HEK293 (cell line): ENCODE data around the gene RBM22.

Experiments
- GLIS1 ChIP-seq: fragments of 450-650 bp; formaldehyde crosslinking; IDR thresholded peaks from 2 replicates; pipeline ENCODE4 v1.5.1; 2016; ENCODE audit warnings: missing biosample characterization, missing genetic modification characterization
- SETDB1 ChIP-seq: IDR thresholded peaks from one replicate; pipeline ENCODE4 v1.6.1; 2017; ENCODE audit warnings: mild to moderate bottlenecking, low read length, moderate library complexity, mixed read lengths; ENCODE audit not compliant: insufficient read length
- ZEB2 ChIP-seq: fragments of 450-650 bp; formaldehyde crosslinking; IDR thresholded peaks from 2 replicates; pipeline ENCODE4 v1.5.1; 2016; ENCODE audit warnings: missing biosample characterization, missing genetic modification characterization
- ZNF121 ChIP-seq: fragments of 450-650 bp; formaldehyde crosslinking; IDR thresholded peaks from 2 replicates; pipeline ENCODE4 v1.5.1; 2016; ENCODE audit warnings: missing biosample characterization, missing genetic modification characterization
- ZNF133 ChIP-seq: fragments of 450-650 bp; formaldehyde crosslinking; IDR thresholded peaks from 2 replicates; pipeline ENCODE4 v1.5.1; 2016; ENCODE audit warnings: missing biosample characterization, missing genetic modification characterization
- ZNF174 ChIP-seq: fragments of 450-650 bp; formaldehyde crosslinking; IDR thresholded peaks from 2 replicates; pipeline ENCODE4 v1.5.0; 2017; ENCODE audit warnings: missing biosample characterization, mild to moderate bottlenecking, missing genetic modification characterization
- ZNF2 ChIP-seq: fragments of 450-650 bp; formaldehyde crosslinking; IDR thresholded peaks from 2 replicates; pipeline ENCODE4 v1.5.1; 2016; ENCODE audit warnings: missing biosample characterization, missing genetic modification characterization
- ZNF221 ChIP-seq: fragments of 450-650 bp; formaldehyde crosslinking; IDR thresholded peaks from 2 replicates; pipeline ENCODE4 v1.5.1; 2017; ENCODE audit warnings: missing biosample characterization, missing genetic modification characterization, borderline replicate concordance
- ZNF223 ChIP-seq: fragments of 450-650 bp; formaldehyde crosslinking; IDR thresholded peaks from 2 replicates; pipeline ENCODE4 v1.5.1; 2016; ENCODE audit warnings: missing biosample characterization, missing genetic modification characterization
- ZNF24 ChIP-seq: fragments of 450-650 bp; formaldehyde crosslinking; IDR thresholded peaks from 2 replicates; pipeline ENCODE4 v1.5.1; 2016; ENCODE audit warnings: missing biosample characterization, missing genetic modification characterization
- ZNF341 ChIP-seq: fragments of 450-650 bp; formaldehyde crosslinking; IDR thresholded peaks from 2 replicates; pipeline ENCODE4; 2016; ENCODE audit warnings: low read depth, missing biosample characterization, missing genetic modification characterization
- ZNF404 ChIP-seq: fragments of 450-650 bp; formaldehyde crosslinking; IDR thresholded peaks from 2 replicates; pipeline ENCODE4 v1.5.1; 2017; ENCODE audit warnings: missing biosample characterization, missing genetic modification characterization
- ZNF416 ChIP-seq: fragments of 450-650 bp; formaldehyde crosslinking; IDR thresholded peaks from 2 replicates; pipeline ENCODE4 v1.5.1; 2016; ENCODE audit warnings: missing biosample characterization, missing genetic modification characterization
- ZNF426 ChIP-seq: fragments of 450-650 bp; formaldehyde crosslinking; IDR thresholded peaks from 2 replicates; pipeline ENCODE4 v1.5.1; 2017; ENCODE audit warnings: missing biosample characterization, missing genetic modification characterization, mild to moderate bottlenecking, inconsistent platforms, moderate library complexity
- ZNF654 ChIP-seq: fragments of 450-650 bp; formaldehyde crosslinking; IDR thresholded peaks from 2 replicates; pipeline ENCODE4 v1.5.1; 2016; ENCODE audit warnings: low read depth, missing biosample characterization, missing genetic modification characterization
- ZNF701 ChIP-seq: fragments of 450-650 bp; formaldehyde crosslinking; IDR thresholded peaks from 2 replicates; pipeline ENCODE4 v1.5.1; 2016; ENCODE audit warnings: missing biosample characterization, missing genetic modification characterization
- ZNF76 ChIP-seq: fragments of 450-650 bp; formaldehyde crosslinking; IDR thresholded peaks from 2 replicates; pipeline ENCODE4; 2016; ENCODE audit warnings: low read depth, missing biosample characterization, missing genetic modification characterization, borderline replicate concordance
- TF ChIP-seq, protein P1 (sequence below): fragments of 450-650 bp; formaldehyde crosslinking; optimal IDR thresholded peaks from 2 replicates; pipeline ENCODE3; 2016; ENCODE audit warnings: missing biosample characterization, mild to moderate bottlenecking, missing genetic modification characterization
- TF ChIP-seq, protein P2 (sequence below): fragments of 450-650 bp; formaldehyde crosslinking; IDR thresholded peaks from 2 replicates; pipeline ENCODE4 v1.5.1; 2017; ENCODE audit warnings: missing biosample characterization, missing genetic modification characterization
- TF ChIP-seq, protein P3 (sequence below): fragments of 450-650 bp; formaldehyde crosslinking; IDR thresholded peaks from 2 replicates; pipeline ENCODE4 v1.5.1; 2016; ENCODE audit warnings: missing biosample characterization, missing genetic modification characterization
- TF ChIP-seq, protein P4 (sequence below): fragments of 450-650 bp; formaldehyde crosslinking; IDR thresholded peaks from 2 replicates; pipeline ENCODE4 v1.5.1; 2017; ENCODE audit warnings: missing biosample characterization, missing genetic modification characterization
- TF ChIP-seq, protein P5 (sequence below): fragments of 450-650 bp; formaldehyde crosslinking; IDR thresholded peaks from 2 replicates; pipeline ENCODE4; 2016; ENCODE audit warnings: missing biosample characterization, missing genetic modification characterization
- TF ChIP-seq, protein P6 (sequence below): IDR thresholded peaks from 2 replicates; pipeline ENCODE4 v1.6.1; 2011; ENCODE audit warnings: mild to moderate bottlenecking, low read depth, low read length, borderline replicate concordance
- TF ChIP-seq, protein P7 (sequence below): fragments of 450-650 bp; formaldehyde crosslinking; IDR thresholded peaks from 2 replicates; pipeline ENCODE4 v1.5.0; 2017; ENCODE audit warnings: missing biosample characterization, missing genetic modification characterization, borderline replicate concordance
- TF ChIP-seq, protein P8 (sequence below): fragments of 450-650 bp; formaldehyde crosslinking; IDR thresholded peaks from 2 replicates; pipeline ENCODE4 v1.5.1; 2016; ENCODE audit warnings: missing biosample characterization, missing genetic modification characterization

Gene RBM22

DNA sequence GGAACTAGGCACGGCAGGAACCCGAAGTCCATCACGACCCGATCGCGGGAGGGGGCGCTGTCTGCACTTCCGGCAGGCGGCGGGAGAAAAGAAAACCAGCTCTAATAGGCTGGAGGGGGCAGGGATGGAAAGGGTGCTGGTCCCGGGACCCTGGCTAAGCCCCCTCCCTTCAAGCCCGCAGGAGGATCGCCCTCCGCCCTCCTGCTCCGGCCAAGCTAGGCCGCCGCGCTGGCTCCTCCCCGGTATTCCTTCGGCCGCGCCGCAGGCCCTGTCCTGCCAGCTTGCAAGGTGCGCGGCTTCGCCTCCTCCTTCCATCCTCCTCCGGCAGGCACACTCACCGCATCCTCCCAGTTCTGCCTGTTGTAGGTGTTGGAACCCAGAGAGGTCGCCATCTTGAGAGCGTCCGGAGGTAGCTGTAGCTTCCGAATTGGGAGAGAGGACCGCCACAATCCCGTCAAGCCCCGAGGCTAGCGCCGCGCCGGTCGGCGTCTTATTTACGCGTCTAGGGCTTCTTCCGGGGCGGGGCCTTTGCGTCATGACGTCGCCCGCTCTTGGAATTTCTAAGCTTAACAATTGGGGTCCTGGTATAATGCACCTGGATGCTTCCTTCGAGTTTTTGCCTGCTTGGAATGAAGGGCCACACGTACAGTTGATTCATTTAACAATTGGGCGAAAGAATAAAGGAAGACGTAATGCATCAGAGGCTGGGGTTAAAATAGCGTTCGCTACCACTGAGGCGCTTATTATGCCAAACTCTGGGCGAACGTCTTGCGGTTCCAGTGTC lies at the start of gene RBM22 (continued):
- peak; percentile 90 for TF ChIP-seq ZEB2 (tag by site-specific recombination)
- no peak for TF ChIP-seq ZNF426 (tag by site-specific recombination)
- TF ChIP-seq, protein P1, sequence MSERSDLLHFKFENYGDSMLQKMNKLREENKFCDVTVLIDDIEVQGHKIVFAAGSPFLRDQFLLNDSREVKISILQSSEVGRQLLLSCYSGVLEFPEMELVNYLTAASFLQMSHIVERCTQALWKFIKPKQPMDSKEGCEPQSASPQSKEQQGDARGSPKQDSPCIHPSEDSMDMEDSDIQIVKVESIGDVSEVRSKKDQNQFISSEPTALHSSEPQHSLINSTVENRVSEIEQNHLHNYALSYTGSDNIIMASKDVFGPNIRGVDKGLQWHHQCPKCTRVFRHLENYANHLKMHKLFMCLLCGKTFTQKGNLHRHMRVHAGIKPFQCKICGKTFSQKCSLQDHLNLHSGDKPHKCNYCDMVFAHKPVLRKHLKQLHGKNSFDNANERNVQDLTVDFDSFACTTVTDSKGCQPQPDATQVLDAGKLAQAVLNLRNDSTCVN (tag by site-specific recombination): peak; percentile 54
- TF ChIP-seq, protein P2, sequence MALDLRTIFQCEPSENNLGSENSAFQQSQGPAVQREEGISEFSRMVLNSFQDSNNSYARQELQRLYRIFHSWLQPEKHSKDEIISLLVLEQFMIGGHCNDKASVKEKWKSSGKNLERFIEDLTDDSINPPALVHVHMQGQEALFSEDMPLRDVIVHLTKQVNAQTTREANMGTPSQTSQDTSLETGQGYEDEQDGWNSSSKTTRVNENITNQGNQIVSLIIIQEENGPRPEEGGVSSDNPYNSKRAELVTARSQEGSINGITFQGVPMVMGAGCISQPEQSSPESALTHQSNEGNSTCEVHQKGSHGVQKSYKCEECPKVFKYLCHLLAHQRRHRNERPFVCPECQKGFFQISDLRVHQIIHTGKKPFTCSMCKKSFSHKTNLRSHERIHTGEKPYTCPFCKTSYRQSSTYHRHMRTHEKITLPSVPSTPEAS: no peak
- no peak for TF ChIP-seq ZNF701 (tag by site-specific recombination)
- TF ChIP-seq ZNF121: no peak
- TF ChIP-seq, protein P3, sequence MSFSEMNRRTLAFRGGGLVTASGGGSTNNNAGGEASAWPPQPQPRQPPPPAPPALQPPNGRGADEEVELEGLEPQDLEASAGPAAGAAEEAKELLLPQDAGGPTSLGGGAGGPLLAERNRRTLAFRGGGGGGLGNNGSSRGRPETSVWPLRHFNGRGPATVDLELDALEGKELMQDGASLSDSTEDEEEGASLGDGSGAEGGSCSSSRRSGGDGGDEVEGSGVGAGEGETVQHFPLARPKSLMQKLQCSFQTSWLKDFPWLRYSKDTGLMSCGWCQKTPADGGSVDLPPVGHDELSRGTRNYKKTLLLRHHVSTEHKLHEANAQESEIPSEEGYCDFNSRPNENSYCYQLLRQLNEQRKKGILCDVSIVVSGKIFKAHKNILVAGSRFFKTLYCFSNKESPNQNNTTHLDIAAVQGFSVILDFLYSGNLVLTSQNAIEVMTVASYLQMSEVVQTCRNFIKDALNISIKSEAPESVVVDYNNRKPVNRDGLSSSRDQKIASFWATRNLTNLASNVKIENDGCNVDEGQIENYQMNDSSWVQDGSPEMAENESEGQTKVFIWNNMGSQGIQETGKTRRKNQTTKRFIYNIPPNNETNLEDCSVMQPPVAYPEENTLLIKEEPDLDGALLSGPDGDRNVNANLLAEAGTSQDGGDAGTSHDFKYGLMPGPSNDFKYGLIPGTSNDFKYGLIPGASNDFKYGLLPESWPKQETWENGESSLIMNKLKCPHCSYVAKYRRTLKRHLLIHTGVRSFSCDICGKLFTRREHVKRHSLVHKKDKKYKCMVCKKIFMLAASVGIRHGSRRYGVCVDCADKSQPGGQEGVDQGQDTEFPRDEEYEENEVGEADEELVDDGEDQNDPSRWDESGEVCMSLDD (tag by site-specific recombination): peak; percentile 78
- TF ChIP-seq, protein P4, sequence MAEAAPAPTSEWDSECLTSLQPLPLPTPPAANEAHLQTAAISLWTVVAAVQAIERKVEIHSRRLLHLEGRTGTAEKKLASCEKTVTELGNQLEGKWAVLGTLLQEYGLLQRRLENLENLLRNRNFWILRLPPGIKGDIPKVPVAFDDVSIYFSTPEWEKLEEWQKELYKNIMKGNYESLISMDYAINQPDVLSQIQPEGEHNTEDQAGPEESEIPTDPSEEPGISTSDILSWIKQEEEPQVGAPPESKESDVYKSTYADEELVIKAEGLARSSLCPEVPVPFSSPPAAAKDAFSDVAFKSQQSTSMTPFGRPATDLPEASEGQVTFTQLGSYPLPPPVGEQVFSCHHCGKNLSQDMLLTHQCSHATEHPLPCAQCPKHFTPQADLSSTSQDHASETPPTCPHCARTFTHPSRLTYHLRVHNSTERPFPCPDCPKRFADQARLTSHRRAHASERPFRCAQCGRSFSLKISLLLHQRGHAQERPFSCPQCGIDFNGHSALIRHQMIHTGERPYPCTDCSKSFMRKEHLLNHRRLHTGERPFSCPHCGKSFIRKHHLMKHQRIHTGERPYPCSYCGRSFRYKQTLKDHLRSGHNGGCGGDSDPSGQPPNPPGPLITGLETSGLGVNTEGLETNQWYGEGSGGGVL (tag by site-specific recombination): peak; percentile 75
- no peak for TF ChIP-seq ZNF133 (tag by site-specific recombination)
- TF ChIP-seq ZNF223: 0 out of 2 replicates have a peak, but pooled peaks have one; percentile 15
- no peak for TF ChIP-seq ZNF654 (tag by site-specific recombination)
- TF ChIP-seq, protein P5, sequence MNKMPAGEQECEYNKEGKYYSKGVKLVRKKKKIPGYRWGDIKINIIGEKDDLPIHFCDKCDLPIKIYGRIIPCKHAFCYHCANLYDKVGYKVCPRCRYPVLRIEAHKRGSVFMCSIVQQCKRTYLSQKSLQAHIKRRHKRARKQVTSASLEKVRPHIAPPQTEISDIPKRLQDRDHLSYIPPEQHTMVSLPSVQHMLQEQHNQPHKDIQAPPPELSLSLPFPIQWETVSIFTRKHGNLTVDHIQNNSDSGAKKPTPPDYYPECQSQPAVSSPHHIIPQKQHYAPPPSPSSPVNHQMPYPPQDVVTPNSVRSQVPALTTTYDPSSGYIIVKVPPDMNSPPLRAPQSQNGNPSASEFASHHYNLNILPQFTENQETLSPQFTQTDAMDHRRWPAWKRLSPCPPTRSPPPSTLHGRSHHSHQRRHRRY (tag by site-specific recombination): no peak
- TF ChIP-seq ZNF174: no peak
- TF ChIP-seq, protein P6, sequence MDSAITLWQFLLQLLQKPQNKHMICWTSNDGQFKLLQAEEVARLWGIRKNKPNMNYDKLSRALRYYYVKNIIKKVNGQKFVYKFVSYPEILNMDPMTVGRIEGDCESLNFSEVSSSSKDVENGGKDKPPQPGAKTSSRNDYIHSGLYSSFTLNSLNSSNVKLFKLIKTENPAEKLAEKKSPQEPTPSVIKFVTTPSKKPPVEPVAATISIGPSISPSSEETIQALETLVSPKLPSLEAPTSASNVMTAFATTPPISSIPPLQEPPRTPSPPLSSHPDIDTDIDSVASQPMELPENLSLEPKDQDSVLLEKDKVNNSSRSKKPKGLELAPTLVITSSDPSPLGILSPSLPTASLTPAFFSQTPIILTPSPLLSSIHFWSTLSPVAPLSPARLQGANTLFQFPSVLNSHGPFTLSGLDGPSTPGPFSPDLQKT: peak; percentile 66; the same call in 1 of the 2 replicates
- TF ChIP-seq, protein P7, sequence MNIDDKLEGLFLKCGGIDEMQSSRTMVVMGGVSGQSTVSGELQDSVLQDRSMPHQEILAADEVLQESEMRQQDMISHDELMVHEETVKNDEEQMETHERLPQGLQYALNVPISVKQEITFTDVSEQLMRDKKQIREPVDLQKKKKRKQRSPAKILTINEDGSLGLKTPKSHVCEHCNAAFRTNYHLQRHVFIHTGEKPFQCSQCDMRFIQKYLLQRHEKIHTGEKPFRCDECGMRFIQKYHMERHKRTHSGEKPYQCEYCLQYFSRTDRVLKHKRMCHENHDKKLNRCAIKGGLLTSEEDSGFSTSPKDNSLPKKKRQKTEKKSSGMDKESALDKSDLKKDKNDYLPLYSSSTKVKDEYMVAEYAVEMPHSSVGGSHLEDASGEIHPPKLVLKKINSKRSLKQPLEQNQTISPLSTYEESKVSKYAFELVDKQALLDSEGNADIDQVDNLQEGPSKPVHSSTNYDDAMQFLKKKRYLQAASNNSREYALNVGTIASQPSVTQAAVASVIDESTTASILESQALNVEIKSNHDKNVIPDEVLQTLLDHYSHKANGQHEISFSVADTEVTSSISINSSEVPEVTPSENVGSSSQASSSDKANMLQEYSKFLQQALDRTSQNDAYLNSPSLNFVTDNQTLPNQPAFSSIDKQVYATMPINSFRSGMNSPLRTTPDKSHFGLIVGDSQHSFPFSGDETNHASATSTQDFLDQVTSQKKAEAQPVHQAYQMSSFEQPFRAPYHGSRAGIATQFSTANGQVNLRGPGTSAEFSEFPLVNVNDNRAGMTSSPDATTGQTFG: no peak
- TF ChIP-seq GLIS1: no peak
- no peak for TF ChIP-seq ZNF404 (tag by site-specific recombination)
- no peak for TF ChIP-seq SETDB1
- TF ChIP-seq ZNF341 (tag by site-specific recombination): peak; percentile 58; the same call in 1 of the 2 replicates
- no peak for TF ChIP-seq ZNF416 (tag by site-specific recombination)
- TF ChIP-seq ZNF76: peak; percentile 92
- TF ChIP-seq ZNF2 (tag by site-specific recombination): peak; percentile 94
- no peak for TF ChIP-seq ZNF221 (tag by site-specific recombination)
- TF ChIP-seq ZNF24 (tag by site-specific recombination): peak; percentile 46; the same call in 1 of the 2 replicates
- TF ChIP-seq, protein P8, sequence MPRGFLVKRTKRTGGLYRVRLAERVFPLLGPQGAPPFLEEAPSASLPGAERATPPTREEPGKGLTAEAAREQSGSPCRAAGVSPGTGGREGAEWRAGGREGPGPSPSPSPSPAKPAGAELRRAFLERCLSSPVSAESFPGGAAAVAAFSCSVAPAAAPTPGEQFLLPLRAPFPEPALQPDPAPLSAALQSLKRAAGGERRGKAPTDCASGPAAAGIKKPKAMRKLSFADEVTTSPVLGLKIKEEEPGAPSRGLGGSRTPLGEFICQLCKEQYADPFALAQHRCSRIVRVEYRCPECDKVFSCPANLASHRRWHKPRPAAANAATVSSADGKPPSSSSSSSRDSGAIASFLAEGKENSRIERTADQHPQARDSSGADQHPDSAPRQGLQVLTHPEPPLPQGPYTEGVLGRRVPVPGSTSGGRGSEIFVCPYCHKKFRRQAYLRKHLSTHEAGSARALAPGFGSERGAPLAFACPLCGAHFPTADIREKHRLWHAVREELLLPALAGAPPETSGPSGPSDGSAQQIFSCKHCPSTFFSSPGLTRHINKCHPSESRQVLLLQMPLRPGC: peak; percentile 60; the same call in 1 of the 2 replicates
